ENCODE results near the gene MGAT4A.

GRCh38 chr2:98759827-98760625, 29.1 kb upstream of the MGAT4A start:
- TF ChIP-seq CTCF (IDR thresholded peaks at IDR 0.05): no peak
- no peak for TF ChIP-seq POLR2A (IDR thresholded peaks at IDR 0.05)
